GM18520 (cell line): Measurements from ENCODE around the gene FBXW7.
A peak's percentile ranks its signal among the peaks of the same experiment; 100 is the strongest.

ENCODE experiments used
- ATAC-seq: cut with Tn5 transposase; IDR thresholded peaks from one replicate; pipeline ENCODE4 v1.9.1; 2021; ENCODE audit not compliant: unreplicated experiment

FBXW7 gene

GRCh38 chr4:152344001-152344400 is 191.9 kb downstream of the FBXW7 start:
- ATAC-seq, result no peak

GRCh38 chr4:152342293-152342692 is 193.6 kb downstream of the FBXW7 start:
- no peak for ATAC-seq

GRCh38 chr4:152340818-152341217 is 195.1 kb downstream of the FBXW7 start:
- no peak for ATAC-seq

- ATAC-seq, result no peak
These were observed 196.3 kb downstream of the FBXW7 start for GRCh38 chr4:152339576-152339975.

- ATAC-seq, result no peak
These were observed 201.0 kb downstream of the FBXW7 start for GRCh38 chr4:152334931-152335330.

GRCh38 chr4:152331042-152331441 is 204.8 kb downstream of the FBXW7 start:
- ATAC-seq, result no peak

GRCh38 chr4:152328582-152328981 is 207.3 kb downstream of the FBXW7 start:
- ATAC-seq, result no peak

- ATAC-seq, result no peak
These were observed 208.1 kb downstream of the FBXW7 start for GRCh38 chr4:152327606-152328453.

GRCh38 chr4:152325831-152326230 is 210.1 kb downstream of the FBXW7 start:
- ATAC-seq, result no peak

- ATAC-seq, result no peak
These were observed 212.7 kb downstream of the FBXW7 start for GRCh38 chr4:152323221-152323620.

- no peak for ATAC-seq
These were observed 213.2 kb downstream of the FBXW7 start for GRCh38 chr4:152322656-152323055.

- ATAC-seq, result no peak
These were observed 214.0 kb downstream of the FBXW7 start for GRCh38 chr4:152321923-152322322.

- ATAC-seq, result no peak
These were observed 214.5 kb downstream of the FBXW7 start for GRCh38 chr4:152321398-152321797.

- ATAC-seq, result no peak
These were observed 218.9 kb downstream of the FBXW7 start for GRCh38 chr4:152316969-152317368.

- ATAC-seq, result no peak
These were observed 225.6 kb downstream of the FBXW7 start for GRCh38 chr4:152310257-152310656.

GRCh38 chr4:152309418-152309817 is 226.5 kb downstream of the FBXW7 start:
- ATAC-seq, result no peak

- no peak for ATAC-seq
These were observed 226.9 kb downstream of the FBXW7 start for GRCh38 chr4:152308951-152309350.

GRCh38 chr4:152307669-152308068 is 228.2 kb downstream of the FBXW7 start:
- ATAC-seq, result no peak

- ATAC-seq, result no peak
These were observed 229.4 kb downstream of the FBXW7 start for GRCh38 chr4:152306541-152306940.

- peak; percentile 92 for ATAC-seq
These were observed 231.7 kb downstream of the FBXW7 start for GRCh38 chr4:152304220-152304619.

GRCh38 chr4:152301381-152301780 is 234.5 kb downstream of the FBXW7 start:
- ATAC-seq, result no peak

- ATAC-seq, result no peak
These were observed 236.3 kb downstream of the FBXW7 start for GRCh38 chr4:152299553-152299952.

GRCh38 chr4:152296386-152296785 is 239.5 kb downstream of the FBXW7 start:
- no peak for ATAC-seq
